HG02938 (cell line): ENCODE measurements around the gene SHANK1.
A peak's percentile ranks its signal among the peaks of the same experiment; 100 is the strongest.

Experiments used
- ATAC-seq: cut with Tn5 transposase; IDR thresholded peaks from one replicate; pipeline ENCODE4 v1.9.1; 2021; ENCODE audit warnings: mild to moderate bottlenecking, moderate library complexity; ENCODE audit not compliant: unreplicated experiment

The SHANK1 gene

DNA sequence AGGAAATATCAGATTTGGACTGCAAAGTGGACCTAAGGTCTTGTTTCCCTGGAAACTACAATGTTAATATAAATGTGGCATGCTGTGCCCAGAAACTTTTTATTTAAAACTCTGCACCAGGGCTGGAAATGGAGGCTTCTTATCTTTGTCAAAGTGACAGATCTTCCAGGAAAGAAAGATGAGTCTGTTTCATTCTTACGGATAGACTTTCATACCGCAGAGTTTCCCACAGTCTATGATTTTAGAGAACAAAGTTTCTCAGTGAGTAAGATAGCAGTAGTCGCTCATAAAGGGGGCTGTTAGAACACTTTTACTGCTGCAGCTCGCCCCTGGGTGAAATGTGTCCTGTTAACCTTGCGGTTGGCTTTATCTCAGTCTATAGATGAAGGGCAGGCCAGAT, 10.3 kb upstream of the SHANK1 start:
- no peak for ATAC-seq

GRCh38 chr19:50728084-50728737, 8.6 kb upstream of the SHANK1 start:
- ATAC-seq, result no peak

GRCh38 chr19:50725911-50726230, 6.3 kb upstream of the SHANK1 start:
- ATAC-seq, result no peak

DNA sequence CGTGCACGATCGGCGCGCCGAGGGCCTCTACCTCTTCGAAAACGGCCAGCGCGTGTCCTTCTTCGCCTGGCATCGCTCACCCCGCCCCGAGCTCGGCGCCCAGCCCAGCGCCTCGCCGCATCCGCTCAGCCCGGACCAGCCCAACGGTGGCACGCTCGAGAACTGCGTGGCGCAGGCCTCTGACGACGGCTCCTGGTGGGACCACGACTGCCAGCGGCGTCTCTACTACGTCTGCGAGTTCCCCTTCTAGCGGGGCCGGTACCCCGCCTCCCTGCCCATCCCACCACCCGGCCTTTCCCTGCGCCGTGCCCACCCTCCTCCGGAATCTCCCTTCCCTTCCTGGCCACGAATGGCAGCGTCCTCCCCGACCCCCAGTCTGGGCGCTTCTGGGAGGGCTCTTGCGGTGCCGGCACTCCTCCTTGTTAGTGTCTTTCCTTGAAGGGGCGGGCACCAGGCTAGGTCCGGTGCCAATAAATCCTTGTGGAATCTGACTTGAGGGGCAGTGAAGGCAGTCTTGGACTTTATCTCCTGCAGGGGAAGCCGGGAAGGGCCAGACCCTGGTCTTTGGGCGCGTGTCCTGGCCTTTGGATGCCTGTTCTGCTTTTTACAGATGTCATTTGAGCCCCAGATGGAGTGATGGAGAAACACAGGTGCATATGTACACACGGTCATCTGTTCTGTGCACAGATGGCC, 5.8 kb upstream of the SHANK1 start:
- ATAC-seq, result no peak

DNA sequence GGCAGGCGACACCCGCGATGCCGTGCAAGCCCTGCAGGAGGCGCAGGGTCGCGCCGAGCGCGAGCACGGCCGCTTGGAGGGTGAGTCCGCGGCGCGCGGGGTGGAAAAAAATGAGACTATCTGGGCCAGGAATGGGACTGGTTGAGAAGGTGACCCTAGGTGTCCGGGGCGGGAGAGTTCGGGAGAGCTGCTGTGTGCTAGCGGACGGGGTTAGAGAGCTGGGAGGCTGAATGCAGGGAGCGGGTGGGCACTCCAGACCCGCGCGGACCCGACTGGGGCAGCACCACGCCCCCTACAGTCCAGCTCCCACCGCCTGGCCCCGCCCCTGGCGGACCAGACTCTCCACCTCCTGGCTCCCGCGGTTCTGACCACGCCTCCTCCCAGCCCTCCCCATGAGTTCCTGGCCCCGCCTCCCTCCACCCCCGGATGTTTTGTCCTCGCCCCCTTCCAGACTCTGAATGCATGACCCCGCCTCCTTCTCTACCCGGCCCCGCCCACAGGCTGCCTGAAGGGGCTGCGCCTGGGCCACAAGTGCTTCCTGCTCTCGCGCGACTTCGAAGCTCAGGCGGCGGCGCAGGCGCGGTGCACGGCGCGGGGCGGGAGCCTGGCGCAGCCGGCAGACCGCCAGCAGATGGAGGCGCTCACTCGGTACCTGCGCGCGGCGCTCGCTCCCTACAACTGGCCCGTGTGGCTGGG, 5.1 kb upstream of the SHANK1 start:
- peak; percentile 68 for ATAC-seq

DNA sequence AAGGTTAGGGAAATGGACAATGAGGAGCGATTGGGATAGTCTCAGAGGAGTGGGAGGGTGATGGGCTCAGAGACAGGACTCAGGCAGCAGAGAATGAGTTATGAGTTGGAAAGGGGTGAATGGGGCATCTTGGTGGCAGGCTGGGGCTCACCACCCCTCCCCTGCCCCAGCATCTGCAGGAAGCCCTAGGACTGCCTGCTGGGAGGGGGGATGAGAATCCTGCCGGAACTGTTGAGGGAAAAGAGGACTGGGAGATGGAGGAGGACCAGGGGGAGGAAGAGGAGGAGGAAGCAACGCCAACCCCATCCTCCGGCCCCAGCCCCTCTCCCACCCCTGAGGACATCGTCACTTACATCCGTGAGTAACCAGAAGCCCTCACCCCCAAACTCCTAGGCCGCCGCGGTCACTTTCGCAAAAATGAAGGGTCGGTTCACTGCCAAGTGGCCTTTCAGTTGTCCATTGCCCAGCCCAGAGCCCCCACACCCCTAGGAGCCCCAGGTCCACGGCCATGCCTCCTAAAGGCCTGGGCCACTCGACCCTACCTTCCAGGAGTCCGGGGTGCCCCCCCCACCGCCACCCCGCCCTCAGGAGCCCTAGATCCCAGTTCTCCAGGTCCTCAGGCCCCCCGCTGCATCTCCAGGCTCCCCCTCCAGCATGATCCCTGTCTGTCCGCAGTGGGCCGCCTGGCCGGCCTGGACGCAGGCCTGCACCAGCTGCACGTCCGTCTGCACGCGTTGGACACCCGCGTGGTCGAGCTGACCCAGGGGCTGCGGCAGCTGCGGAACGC, 4.3 kb upstream of the SHANK1 start:
- ATAC-seq, result no peak

- no peak for ATAC-seq
These were observed 3.5 kb upstream of the SHANK1 start, which contains the start of gene CLEC11A for GRCh38 chr19:50723069-50723468. Gene CLEC11A (plus strand): TSS chr19:50723364. CDS start chr19:50723526, 162 bp downstream.

- no peak for ATAC-seq
These were observed 2.8 kb upstream of the SHANK1 start for GRCh38 chr19:50722201-50723013.

DNA sequence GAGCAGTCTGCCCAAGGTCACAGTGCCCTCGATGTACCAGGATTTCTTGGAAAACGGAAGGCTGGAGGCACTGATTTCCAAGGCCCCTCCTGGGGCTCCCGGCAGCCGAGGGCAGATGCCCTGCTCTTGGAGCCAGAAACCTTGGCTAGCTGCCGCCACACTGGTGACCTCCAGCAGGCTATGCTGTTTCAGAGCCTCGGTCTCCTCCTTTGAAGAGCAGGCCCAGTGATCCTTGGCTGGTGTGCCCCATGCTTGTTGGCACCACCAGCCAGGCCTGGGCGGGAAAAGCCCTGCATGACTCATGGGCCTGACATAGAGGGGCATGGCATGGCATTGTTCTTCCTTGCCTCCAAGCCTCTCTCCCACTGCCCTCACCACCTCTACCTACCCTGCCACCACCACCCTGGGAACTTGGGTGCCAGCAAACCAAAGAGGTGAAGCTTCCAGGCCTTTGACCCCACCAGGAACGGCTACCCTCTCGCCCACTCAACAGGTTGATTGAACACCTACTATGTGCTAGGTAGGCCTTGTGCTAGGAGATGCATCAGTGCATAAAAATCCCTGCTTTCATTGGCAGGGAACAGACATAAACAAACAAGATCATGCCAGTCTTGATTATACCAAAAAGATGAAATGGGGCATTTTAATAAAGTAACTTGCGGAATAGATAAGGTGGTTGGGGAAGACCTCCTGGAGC, 2.0 kb upstream of the SHANK1 start:
- ATAC-seq, result no peak

GRCh38 chr19:50720921-50721381, 1.3 kb upstream of the SHANK1 start:
- ATAC-seq, result no peak

DNA sequence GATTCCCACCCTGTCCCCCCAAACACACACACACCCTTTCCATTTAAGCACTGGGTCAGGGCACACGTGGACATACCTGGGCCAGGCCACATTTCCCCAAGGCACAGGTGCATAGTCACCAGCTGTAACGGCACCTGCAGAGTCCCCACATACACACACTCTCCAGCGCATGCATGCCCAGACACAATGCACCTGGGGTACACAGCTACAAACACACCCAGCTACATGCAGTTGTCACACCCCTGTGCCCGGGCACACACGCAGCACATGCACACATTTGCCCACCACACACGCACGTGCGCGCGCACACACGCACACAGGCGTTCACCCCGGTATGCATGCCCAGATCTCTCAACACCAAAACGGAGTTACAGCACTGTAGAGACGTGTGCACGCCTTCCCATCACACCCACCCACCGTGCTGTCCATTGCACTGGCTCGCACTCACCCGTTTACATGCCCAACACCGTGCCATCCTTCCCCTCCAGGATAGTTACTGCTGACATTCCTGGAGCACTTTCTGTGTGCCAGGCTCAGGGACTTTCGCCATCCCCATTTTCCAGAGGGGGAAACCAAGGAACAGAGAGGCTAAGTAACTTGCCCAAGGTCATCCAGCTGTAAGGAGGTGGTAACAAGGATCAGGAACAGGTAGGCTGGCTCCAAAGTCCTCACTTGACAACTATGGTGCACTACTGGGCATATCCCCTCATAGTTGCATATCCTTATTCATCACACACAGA, 749 bp upstream of the SHANK1 start:
- ATAC-seq, result no peak

- ATAC-seq, result no peak
These were observed 525 bp downstream of the SHANK1 start for GRCh38 chr19:50719119-50719435.

- no peak for ATAC-seq
These were observed 1.1 kb downstream of the SHANK1 start for GRCh38 chr19:50718255-50719118.

- ATAC-seq, result no peak
These were observed 1.7 kb downstream of the SHANK1 start for GRCh38 chr19:50717891-50718254.

DNA sequence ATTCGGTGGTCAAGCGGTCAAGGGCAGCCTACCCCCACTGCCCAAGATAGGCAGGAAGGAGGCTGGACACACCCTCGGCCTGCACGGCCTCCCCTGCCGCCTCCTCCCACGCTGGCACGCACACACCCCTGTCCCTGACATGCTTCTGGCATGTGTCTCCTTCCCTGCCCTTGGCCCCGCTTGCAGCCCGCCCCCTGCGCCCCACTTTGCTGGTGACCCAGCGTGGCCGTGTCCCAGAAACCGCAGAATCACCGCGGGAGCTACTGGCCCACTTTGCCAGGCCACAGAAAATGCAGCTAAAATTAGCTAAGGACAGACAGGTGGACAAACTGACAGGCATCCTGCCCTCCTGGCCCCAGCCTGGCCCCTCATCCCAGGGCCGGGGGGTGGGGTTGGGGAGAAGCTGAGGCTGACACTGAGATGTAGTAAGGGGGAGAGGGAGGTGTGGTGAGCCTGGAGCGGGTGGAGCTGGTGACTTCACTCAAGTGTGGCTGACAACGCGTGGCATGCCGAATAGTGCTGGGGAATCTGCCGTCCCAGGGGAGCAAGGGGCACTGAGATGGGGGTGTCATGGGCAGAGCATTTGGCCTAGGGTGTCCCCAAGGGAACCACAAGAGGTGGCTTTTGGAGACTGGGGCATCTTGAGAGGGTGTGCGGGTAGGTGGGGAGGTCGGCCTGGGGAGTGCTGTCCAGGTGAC, 2.4 kb downstream of the SHANK1 start:
- no peak for ATAC-seq

GRCh38 chr19:50716178-50717025, 3.2 kb downstream of the SHANK1 start:
- no peak for ATAC-seq
